Gastroesophageal sphincter (tissue), 3 donors: ENCODE data around the gene PAQR3.

ENCODE experiments used
- CTCF ChIP-seq, 4 experiments: fragments of 200-600 bp in 2 of 4; fragments of 450-650 bp in 2 of 4; sonication (generic) in 1 of 4; IDR thresholded peaks; one replicate each; pipeline ENCODE4 v1.5.1; 2017 to 2019; ENCODE audit warnings: antibody characterized with exemption in 4 of 4, mild to moderate bottlenecking in 2 of 4, moderate library complexity in 2 of 4
- EP300 ChIP-seq: sonication (generic); formaldehyde crosslinking; IDR thresholded peaks from one replicate; pipeline ENCODE4 v1.6.1; 2017; ENCODE audit warnings: antibody characterized with exemption, mild to moderate bottlenecking

GRCh38 chr4:78864405-78865024 is 74.7 kb downstream of the PAQR3 start:
- peak; percentile 69 to 85 (median 74) for TF ChIP-seq CTCF (IDR thresholded peaks at IDR 0.05)
- no peak for TF ChIP-seq EP300
